Stomach (tissue), 4 donors: ENCODE measurements around the gene NOD2.

Experiments used
- EP300 ChIP-seq: sonication (generic); formaldehyde crosslinking; IDR thresholded peaks from one replicate; pipeline ENCODE4 v1.6.1; 2017; ENCODE audit warnings: antibody characterized with exemption
- POLR2A ChIP-seq, 4 donors: fragments of 450-650 bp; IDR thresholded peaks; one replicate each; pipeline ENCODE4 v1.6.1; 2016; ENCODE audit warnings: antibody characterized with exemption in 4 of 4, control low read depth in 2 of 4, mild to moderate bottlenecking in 1 of 4, moderate library complexity in 1 of 4
- POLR2AphosphoS5 ChIP-seq, 3 donors: sonication (generic); formaldehyde crosslinking; IDR thresholded peaks; one replicate each; pipeline ENCODE4 v1.6.1; 2016; ENCODE audit warnings: antibody characterized with exemption in 3 of 3
- TF ChIP-seq, protein P1 (sequence below), 7 experiments: fragments of 450-650 bp in 4 of 7; fragments of 200-600 bp in 3 of 7; sonication (generic) in 3 of 7; IDR thresholded peaks; one replicate each; pipeline ENCODE4 v1.5.1; 2016 to 2019; ENCODE audit warnings: antibody characterized with exemption in 7 of 7, control low read depth in 2 of 7, mild to moderate bottlenecking in 1 of 7

- TF ChIP-seq, protein P1, sequence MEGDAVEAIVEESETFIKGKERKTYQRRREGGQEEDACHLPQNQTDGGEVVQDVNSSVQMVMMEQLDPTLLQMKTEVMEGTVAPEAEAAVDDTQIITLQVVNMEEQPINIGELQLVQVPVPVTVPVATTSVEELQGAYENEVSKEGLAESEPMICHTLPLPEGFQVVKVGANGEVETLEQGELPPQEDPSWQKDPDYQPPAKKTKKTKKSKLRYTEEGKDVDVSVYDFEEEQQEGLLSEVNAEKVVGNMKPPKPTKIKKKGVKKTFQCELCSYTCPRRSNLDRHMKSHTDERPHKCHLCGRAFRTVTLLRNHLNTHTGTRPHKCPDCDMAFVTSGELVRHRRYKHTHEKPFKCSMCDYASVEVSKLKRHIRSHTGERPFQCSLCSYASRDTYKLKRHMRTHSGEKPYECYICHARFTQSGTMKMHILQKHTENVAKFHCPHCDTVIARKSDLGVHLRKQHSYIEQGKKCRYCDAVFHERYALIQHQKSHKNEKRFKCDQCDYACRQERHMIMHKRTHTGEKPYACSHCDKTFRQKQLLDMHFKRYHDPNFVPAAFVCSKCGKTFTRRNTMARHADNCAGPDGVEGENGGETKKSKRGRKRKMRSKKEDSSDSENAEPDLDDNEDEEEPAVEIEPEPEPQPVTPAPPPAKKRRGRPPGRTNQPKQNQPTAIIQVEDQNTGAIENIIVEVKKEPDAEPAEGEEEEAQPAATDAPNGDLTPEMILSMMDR (IDR thresholded peaks at IDR 0.05), result no peak
- no peak for TF ChIP-seq POLR2A (IDR thresholded peaks at IDR 0.05)
- no peak for TF ChIP-seq EP300
- no peak for TF ChIP-seq POLR2AphosphoS5 (IDR thresholded peaks at IDR 0.05)
Observed at GRCh38 chr16:50645563-50646220, 47.7 kb upstream of the NOD2 start.
